RWPE2 (cell line): ENCODE data around the gene SCML2.

Source experiments
- ATAC-seq: fragments of 200-7000 bp; cut with Tn5 transposase; 3 replicates; pipeline ENCODE4 v1.9.1; 2021; ENCODE audit warnings: low read depth
- DNase-seq: peaks from one replicate; pipeline ENCODE4 v3.0.0-alpha.2; 2020; ENCODE audit warnings: low spot score
- H3K27ac ChIP-seq: fragments of 450-650 bp; 2 replicates; pipeline ENCODE4 v1.5.1; 2017; ENCODE audit warnings: mild to moderate bottlenecking; ENCODE audit not compliant: poor library complexity, severe bottlenecking
- H3K27me3 ChIP-seq: fragments of 250-450 bp; sonication (Bioruptor Pico); 2 replicates; pipeline ENCODE4 v1.5.1; 2021; ENCODE audit warnings: mild to moderate bottlenecking, moderate library complexity; ENCODE audit not compliant: insufficient read depth, poor library complexity, severe bottlenecking
- H3K36me3 ChIP-seq: fragments of 250-450 bp; sonication (Bioruptor Pico); 2 replicates; pipeline ENCODE4 v1.5.1; 2020; ENCODE audit warnings: low read depth, mild to moderate bottlenecking, moderate library complexity
- H3K4me1 ChIP-seq: fragments of 250-450 bp; sonication (Bioruptor Pico); 2 replicates; pipeline ENCODE4 v1.5.1; 2021; ENCODE audit warnings: mild to moderate bottlenecking, moderate library complexity; ENCODE audit not compliant: insufficient read depth, poor library complexity, severe bottlenecking
- H3K4me3 ChIP-seq: fragments of 250-450 bp; sonication (Bioruptor Pico); 2 replicates; pipeline ENCODE4 v1.5.1; 2021; ENCODE audit warnings: mild to moderate bottlenecking, moderate library complexity; ENCODE audit not compliant: severe bottlenecking
- H3K9me3 ChIP-seq: fragments of 250-450 bp; sonication (Bioruptor Pico); 2 replicates; pipeline ENCODE4 v1.5.1; 2021; ENCODE audit warnings: mild to moderate bottlenecking, moderate library complexity; ENCODE audit not compliant: severe bottlenecking
- CTCF ChIP-seq: fragments of 450-650 bp; IDR thresholded peaks from one replicate; pipeline ENCODE4 v1.5.1; 2017; ENCODE audit warnings: mild to moderate bottlenecking, moderate library complexity; ENCODE audit not compliant: poor library complexity, severe bottlenecking

SCML2 gene

GRCh38 chrX:18351784-18352183 lies 2.7 kb downstream of the SCML2 start:
- Histone ChIP-seq H3K27me3 (no peaks in the 10 kb centered on the region), H3K9me3 (no peaks in the 10 kb centered on the region), H3K4me3 (no peak overlapping the region), H3K36me3 (no peaks in the 10 kb centered on the region), H3K27ac (no peak overlapping the region), H3K4me1 (peaks cover 2% of the 10 kb centered on the region)
- TF ChIP-seq CTCF = no peak
- ATAC-seq (no peak), DNase-seq (no peak)

GRCh38 chrX:18348047-18348446 lies 6.4 kb downstream of the SCML2 start:
- H3K27ac ChIP-seq = no peak overlapping the region
- ATAC-seq = no peak
- no peaks in the 10 kb centered on the region for H3K27me3 ChIP-seq
- no peak for TF ChIP-seq CTCF
- H3K4me1 ChIP-seq = peaks cover 4% of the 10 kb centered on the region
- H3K36me3 ChIP-seq = no peaks in the 10 kb centered on the region
- no peak for DNase-seq
- H3K9me3 ChIP-seq = no peaks in the 10 kb centered on the region
- no peak overlapping the region for H3K4me3 ChIP-seq

- Histone ChIP-seq H3K4me3 (no peak overlapping the region), H3K9me3 (no peaks in the 10 kb centered on the region), H3K36me3 (no peaks in the 10 kb centered on the region), H3K27ac (no peak overlapping the region), H3K27me3 (no peaks in the 10 kb centered on the region), H3K4me1 (no peaks in the 10 kb centered on the region)
- no peak for ATAC-seq
- TF ChIP-seq CTCF = no peak
- no peak for DNase-seq
These were observed 45.1 kb downstream of the SCML2 start for GRCh38 chrX:18309401-18309800.

GRCh38 chrX:18297251-18297650 lies 57.2 kb downstream of the SCML2 start:
- no peak for DNase-seq
- Histone ChIP-seq H3K4me3 (no peak overlapping the region), H3K27ac (no peak overlapping the region), H3K4me1 (no peaks in the 10 kb centered on the region), H3K9me3 (no peaks in the 10 kb centered on the region), H3K27me3 (no peaks in the 10 kb centered on the region), H3K36me3 (no peaks in the 10 kb centered on the region)
- ATAC-seq = no peak
- TF ChIP-seq CTCF = no peak

- no peak for TF ChIP-seq CTCF
- Histone ChIP-seq H3K27me3 (no peaks in the 10 kb centered on the region), H3K4me3 (no peak overlapping the region), H3K4me1 (no peaks in the 10 kb centered on the region), H3K27ac (no peak overlapping the region), H3K36me3 (no peaks in the 10 kb centered on the region), H3K9me3 (no peaks in the 10 kb centered on the region)
- ATAC-seq (no peak), DNase-seq (no peak)
These were observed 59.6 kb downstream of the SCML2 start for GRCh38 chrX:18294893-18295292.
